Smooth muscle cell (in vitro differentiated cells): ENCODE results near the gene ZNF23. TPM values are rescaled to one million over a fixed set of nuclear protein-coding genes. Genes with fewer than 3 reads are reported as not detected.

Source experiments
- DNase-seq: peaks from one replicate; lab custom pipeline; 2025; ENCODE audit not compliant: unreplicated experiment; lab: John Stamatoyannopoulos, UW
- H2AFZ ChIP-seq: fragments of 200-600 bp; sonication (generic); 2 replicates; pipeline ENCODE4 v1.6.0; 2016; ENCODE audit warnings: antibody characterized with exemption, low read depth, mild to moderate bottlenecking
- H3F3A ChIP-seq: fragments of 200-600 bp; sonication (generic); 2 replicates; pipeline ENCODE4 v1.6.0; 2017; ENCODE audit warnings: antibody characterized with exemption, low read depth
- H3K27ac ChIP-seq: fragments of 200-600 bp; sonication (generic); 2 replicates; pipeline ENCODE4 v1.5.1; 2016; ENCODE audit warnings: low read depth, mild to moderate bottlenecking
- H3K27me3 ChIP-seq: fragments of 200-600 bp; sonication (generic); 2 replicates; pipeline ENCODE4 v1.6.1; 2016; ENCODE audit warnings: low read depth, mild to moderate bottlenecking
- H3K36me3 ChIP-seq: fragments of 200-600 bp; sonication (generic); 2 replicates; pipeline ENCODE4 v1.5.1; 2016; ENCODE audit warnings: low read depth
- H3K4me1 ChIP-seq: fragments of 200-600 bp; sonication (generic); 2 replicates; pipeline ENCODE4 v1.5.1; 2016; ENCODE audit warnings: low read depth
- H3K4me2 ChIP-seq: fragments of 200-600 bp; sonication (generic); 2 replicates; pipeline ENCODE4 v1.6.0; 2016; ENCODE audit warnings: mild to moderate bottlenecking
- H3K4me3 ChIP-seq: fragments of 200-600 bp; sonication (generic); 2 replicates; pipeline ENCODE4 v1.5.1; 2016; ENCODE audit warnings: mild to moderate bottlenecking
- H3K79me2 ChIP-seq: fragments of 200-600 bp; sonication (generic); 2 replicates; pipeline ENCODE4 v1.6.0; 2016; ENCODE audit warnings: low read depth, mild to moderate bottlenecking
- H3K9ac ChIP-seq: fragments of 200-600 bp; sonication (generic); 2 replicates; pipeline ENCODE4 v1.6.0; 2016; ENCODE audit warnings: low read depth
- H3K9me3 ChIP-seq: fragments of 200-600 bp; sonication (generic); replicated peaks from 2 replicates; pipeline ENCODE4 v1.5.1; 2016; ENCODE audit warnings: low read depth
- H4K20me1 ChIP-seq: fragments of 200-600 bp; sonication (generic); 2 replicates; pipeline ENCODE4 v1.6.0; 2016; ENCODE audit warnings: low read depth
- WGBS: methylation state at CpG from one replicate; pipeline ENCODE4 v1.1.7; 2016; ENCODE audit warnings: low lambda C conversion rate; 5-methylcytosine and 5-hydroxymethylcytosine counted together
- polyA plus RNA-seq: library from polyadenylated mRNA; unstranded; fragments of >200 nt; fragmentation: Nextera tagmentation; extraction: Ambion mirVana; gene quantifications from 2 replicates; pipeline ENCODE4 v1.2.1, GENCODE V29; 2016
- total RNA-seq: library from RNA; depleted of rRNA; stranded (reverse); fragments of >200 nt; gene quantifications from 2 replicates; pipeline ENCODE4 v1.2.3, GENCODE V29; 2014
- TF ChIP-seq, protein P1 (sequence below): fragments of 200-600 bp; sonication (generic); IDR thresholded peaks from 2 replicates; pipeline ENCODE4 v1.5.1; 2017; ENCODE audit warnings: borderline replicate concordance, mild to moderate bottlenecking, antibody characterized with exemption; ENCODE audit not compliant: insufficient read depth, poor library complexity, severe bottlenecking

Gene ZNF23
- total and polyA plus RNA-seq, 2 experiments from 2014 or later, result 6.8 to 13.1 TPM

DNA sequence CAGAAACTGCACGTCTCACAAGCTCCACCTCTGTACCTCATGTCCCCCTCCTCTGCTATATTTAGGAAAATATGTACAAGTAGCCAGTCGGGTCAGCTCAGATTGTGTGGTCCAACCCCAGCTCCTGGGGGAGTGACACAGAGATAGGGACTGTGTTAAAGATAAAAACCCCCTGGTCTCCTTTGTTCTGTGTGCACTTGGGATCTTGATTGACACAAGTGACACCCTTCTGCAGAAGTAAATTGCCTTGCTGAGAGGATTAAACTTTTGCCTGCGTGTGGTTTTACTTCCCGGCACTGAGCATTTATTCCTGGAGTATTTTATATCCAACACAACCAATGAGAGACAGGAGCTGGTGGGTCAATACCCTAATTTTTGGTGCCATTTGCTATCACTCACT, 57.7 kb downstream of the ZNF23 start:
- Histone ChIP-seq H2AFZ (no peak overlapping the region), H3K4me1 (no peaks in the 10 kb centered on the region), H3F3A (no peaks in the 10 kb centered on the region), H3K4me2 (no peak overlapping the region), H3K36me3 (no peaks in the 10 kb centered on the region), H4K20me1 (no peaks in the 10 kb centered on the region), H3K9me3 (no peaks in the 10 kb centered on the region), H3K79me2 (no peaks in the 10 kb centered on the region), H3K9ac (no peak overlapping the region), H3K4me3 (no peak overlapping the region), H3K27me3 (no peaks in the 10 kb centered on the region), H3K27ac (no peak overlapping the region)
- TF ChIP-seq, protein P1, sequence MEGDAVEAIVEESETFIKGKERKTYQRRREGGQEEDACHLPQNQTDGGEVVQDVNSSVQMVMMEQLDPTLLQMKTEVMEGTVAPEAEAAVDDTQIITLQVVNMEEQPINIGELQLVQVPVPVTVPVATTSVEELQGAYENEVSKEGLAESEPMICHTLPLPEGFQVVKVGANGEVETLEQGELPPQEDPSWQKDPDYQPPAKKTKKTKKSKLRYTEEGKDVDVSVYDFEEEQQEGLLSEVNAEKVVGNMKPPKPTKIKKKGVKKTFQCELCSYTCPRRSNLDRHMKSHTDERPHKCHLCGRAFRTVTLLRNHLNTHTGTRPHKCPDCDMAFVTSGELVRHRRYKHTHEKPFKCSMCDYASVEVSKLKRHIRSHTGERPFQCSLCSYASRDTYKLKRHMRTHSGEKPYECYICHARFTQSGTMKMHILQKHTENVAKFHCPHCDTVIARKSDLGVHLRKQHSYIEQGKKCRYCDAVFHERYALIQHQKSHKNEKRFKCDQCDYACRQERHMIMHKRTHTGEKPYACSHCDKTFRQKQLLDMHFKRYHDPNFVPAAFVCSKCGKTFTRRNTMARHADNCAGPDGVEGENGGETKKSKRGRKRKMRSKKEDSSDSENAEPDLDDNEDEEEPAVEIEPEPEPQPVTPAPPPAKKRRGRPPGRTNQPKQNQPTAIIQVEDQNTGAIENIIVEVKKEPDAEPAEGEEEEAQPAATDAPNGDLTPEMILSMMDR, result no peak
- no peak for DNase-seq
- 76% methylated on average over 4 of the region's 4 CpGs for WGBS

DNA sequence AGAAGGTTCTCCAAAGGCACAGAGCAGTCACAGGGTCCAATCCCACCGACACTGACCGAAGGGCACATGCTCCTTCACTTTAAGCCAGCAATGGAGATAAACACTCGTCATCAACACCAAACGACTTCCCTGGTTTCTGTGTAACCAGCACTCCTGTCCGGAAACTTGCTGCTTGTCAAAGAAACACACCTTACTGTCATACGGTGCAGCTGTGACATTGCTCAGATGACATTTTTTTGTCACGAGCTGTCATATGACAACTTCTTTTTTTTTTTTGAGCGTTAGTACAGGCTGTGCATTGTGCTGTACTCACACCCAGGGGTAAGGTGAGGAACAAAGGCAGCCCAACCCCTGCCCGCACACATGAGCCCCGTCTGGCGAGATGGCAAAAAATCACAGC, 59.4 kb downstream of the ZNF23 start:
- Histone ChIP-seq H3K4me2 (no peak overlapping the region), H4K20me1 (no peaks in the 10 kb centered on the region), H3F3A (no peaks in the 10 kb centered on the region), H3K27ac (no peak overlapping the region), H3K79me2 (no peaks in the 10 kb centered on the region), H3K4me1 (no peaks in the 10 kb centered on the region), H3K9me3 (no peaks in the 10 kb centered on the region), H3K36me3 (no peaks in the 10 kb centered on the region), H3K27me3 (no peaks in the 10 kb centered on the region), H3K9ac (no peak overlapping the region), H2AFZ (no peak overlapping the region), H3K4me3 (no peak overlapping the region)
- no peak for DNase-seq
- 82% methylated on average over 11 of the region's 11 CpGs for WGBS
- TF ChIP-seq, protein P1, result no peak

DNA sequence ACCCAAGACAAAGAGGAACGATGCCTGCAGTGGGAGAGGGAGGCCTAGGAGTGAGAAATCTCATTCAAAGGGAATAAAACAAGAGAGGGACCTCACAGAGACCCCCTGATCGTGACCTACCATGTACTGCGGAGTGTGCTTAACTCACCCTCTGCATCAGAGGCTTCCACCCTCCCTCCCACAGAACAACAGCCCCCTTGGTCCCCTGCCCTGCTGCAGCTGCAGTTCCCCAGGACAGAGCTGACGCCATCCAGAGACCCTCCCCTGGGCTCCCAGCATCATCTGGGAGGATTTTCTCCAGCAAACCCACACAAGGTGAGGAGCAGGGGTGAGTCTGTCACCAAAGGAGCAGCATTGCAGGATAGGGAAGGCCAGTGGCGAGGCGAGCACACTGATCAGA, 60.0 kb downstream of the ZNF23 start:
- no peak overlapping the region for H3K27ac ChIP-seq
- no peak for DNase-seq
- no peaks in the 10 kb centered on the region for H3K27me3 ChIP-seq
- H2AFZ ChIP-seq, result no peak overlapping the region
- no peaks in the 10 kb centered on the region for H3K36me3 ChIP-seq
- no peaks in the 10 kb centered on the region for H3K4me1 ChIP-seq
- no peak overlapping the region for H3K4me2 ChIP-seq
- TF ChIP-seq, protein P1, result no peak
- no peaks in the 10 kb centered on the region for H3F3A ChIP-seq
- no peak overlapping the region for H3K4me3 ChIP-seq
- WGBS, result 86% methylated on average over 6 of the region's 6 CpGs
- H3K79me2 ChIP-seq, result no peaks in the 10 kb centered on the region
- H4K20me1 ChIP-seq, result no peaks in the 10 kb centered on the region
- no peaks in the 10 kb centered on the region for H3K9me3 ChIP-seq
- no peak overlapping the region for H3K9ac ChIP-seq

DNA sequence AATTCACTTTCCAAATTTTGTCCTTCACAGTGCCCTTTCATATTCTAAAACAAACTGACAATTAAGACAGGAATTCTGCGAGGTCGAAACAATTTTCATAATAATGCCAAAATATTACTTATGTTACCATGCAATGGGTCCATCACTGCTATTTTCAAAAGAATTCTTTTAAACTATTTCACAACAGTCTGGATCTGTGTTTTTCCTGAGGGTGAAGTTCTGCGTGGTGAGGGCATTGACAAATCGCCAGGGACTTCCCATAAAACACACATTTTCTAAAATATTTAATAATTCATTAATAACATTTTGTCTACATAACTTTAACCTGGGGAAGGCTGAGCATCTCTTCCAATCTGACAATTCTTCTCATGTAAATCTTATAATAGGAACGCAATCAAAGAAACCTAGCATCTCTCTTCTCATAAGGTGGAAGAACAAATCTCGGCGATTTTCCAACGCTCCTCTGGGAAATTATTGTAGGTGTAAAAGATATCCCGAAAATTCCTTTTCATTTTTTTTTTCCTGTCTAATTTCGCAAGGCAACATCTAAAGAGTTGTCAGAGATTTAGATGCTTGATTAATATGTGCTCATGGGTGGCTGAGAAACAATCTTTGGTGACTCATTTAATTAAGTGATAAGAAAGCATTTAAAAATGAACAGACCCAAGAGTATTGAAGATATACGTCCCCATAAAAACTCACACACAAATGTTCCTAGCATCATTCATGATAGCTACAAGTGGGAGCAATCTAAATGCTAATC, 62.1 kb downstream of the ZNF23 start:
- WGBS, result 92% methylated on average over 11 of the region's 11 CpGs
- Histone ChIP-seq H3K27ac (no peak overlapping the region), H3K9ac (no peak overlapping the region), H3K4me1 (no peaks in the 10 kb centered on the region), H3K36me3 (no peaks in the 10 kb centered on the region), H3K27me3 (no peaks in the 10 kb centered on the region), H3K79me2 (no peaks in the 10 kb centered on the region), H3K9me3 (no peaks in the 10 kb centered on the region), H4K20me1 (no peaks in the 10 kb centered on the region), H2AFZ (no peak overlapping the region), H3F3A (no peaks in the 10 kb centered on the region), H3K4me3 (no peak overlapping the region), H3K4me2 (no peak overlapping the region)
- no peak for DNase-seq
- TF ChIP-seq, protein P1, result no peak
